ENCODE measurements around the gene PRPF38B.
"Not testable (repeated sequence)": the region's sequence is repeated elsewhere in the genome, so short reads cannot be mapped to it uniquely, and the experiment has no call there.

Gene PRPF38B

GRCh38 chr1:108691942-108692723 is at the start of gene PRPF38B:
Gene PRPF38B, plus strand, starts transcription at chr1:108692310. Its CDS starts 282 bp downstream, at chr1:108692592.
- in situ Hi-C loops (cut with MboI; ENCODE audit: low sequenced_read_pairs), result no loop called here

- in situ Hi-C loops (cut with MboI; ENCODE audit: low sequenced_read_pairs), result loop anchor here (10.0 kb wide), 1 partner anchor 129 kb away; no protein-coding TSS in a partner anchor
Measured at GRCh38 chr1:108643492-108644335, 48.4 kb upstream of the PRPF38B start.

GRCh38 chr1:108644984-108645383 is 47.1 kb upstream of the PRPF38B start:
- in situ Hi-C loops (cut with MboI; ENCODE audit: low sequenced_read_pairs), result loop anchor here (10.0 kb wide), 1 partner anchor 130 kb away; no protein-coding TSS in a partner anchor

GRCh38 chr1:108645564-108646184 is 46.4 kb upstream of the PRPF38B start:
- in situ Hi-C loops (cut with MboI; ENCODE audit: low sequenced_read_pairs), result loop anchor here (10.0 kb wide), 1 partner anchor 131 kb away; no protein-coding TSS in a partner anchor

GRCh38 chr1:108646265-108646647 is 45.9 kb upstream of the PRPF38B start:
- in situ Hi-C loops (cut with MboI; ENCODE audit: low sequenced_read_pairs), result loop anchor here (10.0 kb wide), 1 partner anchor 131 kb away; no protein-coding TSS in a partner anchor

- in situ Hi-C loops (cut with MboI; ENCODE audit: low sequenced_read_pairs), result loop anchor here (10.0 kb wide), 1 partner anchor 132 kb away; no protein-coding TSS in a partner anchor
Measured at GRCh38 chr1:108646648-108647269, 45.4 kb upstream of the PRPF38B start.

- in situ Hi-C loops (cut with MboI; ENCODE audit: low sequenced_read_pairs), result no loop called here
Measured at GRCh38 chr1:108653431-108654105, 38.5 kb upstream of the PRPF38B start.

- in situ Hi-C loops (cut with MboI; ENCODE audit: low sequenced_read_pairs), result no loop called here
Measured at GRCh38 chr1:108657356-108658080, 34.6 kb upstream of the PRPF38B start.

- in situ Hi-C loops (cut with MboI; ENCODE audit: low sequenced_read_pairs), result no loop called here
Measured at GRCh38 chr1:108661030-108661609, 31.0 kb upstream of the PRPF38B start, which contains the start of gene HENMT1. Gene HENMT1, minus strand, starts transcription at chr1:108661093. Its CDS starts 1,209 bp downstream, at chr1:108659884.

- in situ Hi-C loops (cut with MboI; ENCODE audit: low sequenced_read_pairs), result no loop called here
Measured at GRCh38 chr1:108663074-108663473, 29.0 kb upstream of the PRPF38B start.

GRCh38 chr1:108664481-108664880 is 27.6 kb upstream of the PRPF38B start:
- in situ Hi-C loops (cut with MboI; ENCODE audit: low sequenced_read_pairs), result no loop called here

- in situ Hi-C loops (cut with MboI; ENCODE audit: low sequenced_read_pairs), result no loop called here
Measured at GRCh38 chr1:108665067-108665466, 27.0 kb upstream of the PRPF38B start.

- in situ Hi-C loops (cut with MboI; ENCODE audit: low sequenced_read_pairs), result no loop called here
Measured at GRCh38 chr1:108665771-108666170, 26.3 kb upstream of the PRPF38B start.

GRCh38 chr1:108667422-108667821 is 24.7 kb upstream of the PRPF38B start:
- in situ Hi-C loops (cut with MboI; ENCODE audit: low sequenced_read_pairs), result not testable (repeated sequence)

GRCh38 chr1:108668777-108669176 is 23.3 kb upstream of the PRPF38B start:
- in situ Hi-C loops (cut with MboI; ENCODE audit: low sequenced_read_pairs), result no loop called here

GRCh38 chr1:108669679-108670078 is 22.4 kb upstream of the PRPF38B start:
- in situ Hi-C loops (cut with MboI; ENCODE audit: low sequenced_read_pairs), result no loop called here

GRCh38 chr1:108670131-108670773 is 21.9 kb upstream of the PRPF38B start:
- in situ Hi-C loops (cut with MboI; ENCODE audit: low sequenced_read_pairs), result no loop called here

- in situ Hi-C loops (cut with MboI; ENCODE audit: low sequenced_read_pairs), result no loop called here
Measured at GRCh38 chr1:108671143-108671542, 21.0 kb upstream of the PRPF38B start.

All from HL-60/S4 treated with retinoic acid at 250 ng/mL for 4 days and 3 days (cell line).